ENCODE results near the gene CLDN24.
A peak's percentile ranks its signal among the peaks of the same experiment; 100 is the strongest.
"Not testable (repeated sequence)": the region's sequence is repeated elsewhere in the genome, so short reads cannot be mapped to it uniquely, and the experiment has no call there.

The CLDN24 gene

GRCh38 chr4:183345261-183345660 is 23.0 kb upstream of the CLDN24 start:
- no peak for DNase-seq

GRCh38 chr4:183344523-183345255 is 22.5 kb upstream of the CLDN24 start:
- DNase-seq, result no peak

GRCh38 chr4:183343730-183344129 is 21.5 kb upstream of the CLDN24 start:
- DNase-seq, result no peak

GRCh38 chr4:183342541-183343533 is 20.6 kb upstream of the CLDN24 start:
- no peak for DNase-seq

- DNase-seq, result no peak
Measured at GRCh38 chr4:183337833-183338232, 15.6 kb upstream of the CLDN24 start.

GRCh38 chr4:183337349-183337748 is 15.1 kb upstream of the CLDN24 start:
- no peak for DNase-seq

- DNase-seq, result no peak
Measured at GRCh38 chr4:183335369-183335940, 13.2 kb upstream of the CLDN24 start.

- peak in 1 of 3 experiments; percentile 3 for DNase-seq
Measured at GRCh38 chr4:183333983-183334382, 11.8 kb upstream of the CLDN24 start.

GRCh38 chr4:183333202-183333601 is 11.0 kb upstream of the CLDN24 start:
- no peak for DNase-seq

- no peak for DNase-seq
Measured at GRCh38 chr4:183332447-183332846, 10.2 kb upstream of the CLDN24 start.

GRCh38 chr4:183330841-183331240 is 8.6 kb upstream of the CLDN24 start:
- no peak for DNase-seq

- DNase-seq, result no peak
Measured at GRCh38 chr4:183329954-183330742, 7.9 kb upstream of the CLDN24 start.

GRCh38 chr4:183329244-183329643 is 7.0 kb upstream of the CLDN24 start:
- no peak for DNase-seq

- DNase-seq, result no peak
Measured at GRCh38 chr4:183328832-183329231, 6.6 kb upstream of the CLDN24 start.

- DNase-seq, result no peak
Measured at GRCh38 chr4:183327827-183328226, 5.6 kb upstream of the CLDN24 start.

GRCh38 chr4:183326853-183327252 is 4.6 kb upstream of the CLDN24 start:
- DNase-seq, result peak in 1 of 3 experiments; percentile 21

- not testable (repeated sequence) for DNase-seq
Measured at GRCh38 chr4:183326387-183326786, 4.2 kb upstream of the CLDN24 start.

- no peak for DNase-seq
Measured at GRCh38 chr4:183324619-183325018, 2.4 kb upstream of the CLDN24 start.

- DNase-seq, result not testable (repeated sequence)
Measured at GRCh38 chr4:183324056-183324455, 1.8 kb upstream of the CLDN24 start.

GRCh38 chr4:183323295-183323694 is 1.1 kb upstream of the CLDN24 start:
- no peak for DNase-seq

GRCh38 chr4:183321516-183321915 is 710 bp downstream of the CLDN24 start:
- no peak for DNase-seq

GRCh38 chr4:183321079-183321478 is 1.1 kb downstream of the CLDN24 start:
- DNase-seq, result peak in 2 of 3 experiments; percentile 16 to 32
